ENCODE measurements around the gene PTPRA. TPM values are rescaled to one million over a fixed set of nuclear protein-coding genes. Genes with fewer than 3 reads are reported as not detected.
A peak's percentile ranks its signal among the peaks of the same experiment; 100 is the strongest.
"Not testable (repeated sequence)": the region's sequence is repeated elsewhere in the genome, so short reads cannot be mapped to it uniquely, and the experiment has no call there.

Gene PTPRA
- total and polyA plus RNA-seq, 8 donors, result 6.8 to 29.1 (median 18.2) TPM

DNA sequence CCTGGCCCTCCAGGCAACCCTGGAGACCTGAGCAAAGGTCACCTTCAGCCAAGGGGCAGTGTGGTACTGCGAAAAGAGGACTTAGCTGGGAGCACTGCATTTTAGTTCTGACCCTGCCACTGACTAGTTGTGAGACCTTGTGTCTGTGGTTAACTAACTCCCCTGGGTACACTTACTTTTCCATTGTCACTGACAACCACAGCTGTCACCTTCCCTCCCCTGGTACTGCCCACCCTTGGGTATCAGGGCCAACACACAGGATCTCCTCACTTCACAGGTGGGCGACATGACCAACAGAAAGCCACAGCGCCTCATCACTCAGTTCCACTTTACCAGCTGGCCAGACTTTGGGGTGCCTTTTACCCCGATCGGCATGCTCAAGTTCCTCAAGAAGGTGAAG is 148.5 kb downstream of the PTPRA start:
- intact Hi-C loops (cut with DNase I), result no loop called here
- no peaks in the 10 kb centered on the region for H3K27me3 ChIP-seq
- ATAC-seq (no peak), FAIRE-seq (no peak), DNase-seq (no peak)
- H3K36me3 ChIP-seq, result peaks cover 0 to 37% (median 15%) of the 10 kb centered on the region in 3 donors
- no peaks in the 10 kb centered on the region for H3K9me3 ChIP-seq
- 94 to 97% methylated on average over 5 of the region's 5 CpGs for WGBS, 2 donors
- no peak overlapping the region for H3K27ac ChIP-seq
- H3K4me3 ChIP-seq, result no peak overlapping the region
- H3K4me1 ChIP-seq, result no peaks in the 10 kb centered on the region
- TF ChIP-seq, protein P1, sequence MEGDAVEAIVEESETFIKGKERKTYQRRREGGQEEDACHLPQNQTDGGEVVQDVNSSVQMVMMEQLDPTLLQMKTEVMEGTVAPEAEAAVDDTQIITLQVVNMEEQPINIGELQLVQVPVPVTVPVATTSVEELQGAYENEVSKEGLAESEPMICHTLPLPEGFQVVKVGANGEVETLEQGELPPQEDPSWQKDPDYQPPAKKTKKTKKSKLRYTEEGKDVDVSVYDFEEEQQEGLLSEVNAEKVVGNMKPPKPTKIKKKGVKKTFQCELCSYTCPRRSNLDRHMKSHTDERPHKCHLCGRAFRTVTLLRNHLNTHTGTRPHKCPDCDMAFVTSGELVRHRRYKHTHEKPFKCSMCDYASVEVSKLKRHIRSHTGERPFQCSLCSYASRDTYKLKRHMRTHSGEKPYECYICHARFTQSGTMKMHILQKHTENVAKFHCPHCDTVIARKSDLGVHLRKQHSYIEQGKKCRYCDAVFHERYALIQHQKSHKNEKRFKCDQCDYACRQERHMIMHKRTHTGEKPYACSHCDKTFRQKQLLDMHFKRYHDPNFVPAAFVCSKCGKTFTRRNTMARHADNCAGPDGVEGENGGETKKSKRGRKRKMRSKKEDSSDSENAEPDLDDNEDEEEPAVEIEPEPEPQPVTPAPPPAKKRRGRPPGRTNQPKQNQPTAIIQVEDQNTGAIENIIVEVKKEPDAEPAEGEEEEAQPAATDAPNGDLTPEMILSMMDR (IDR thresholded peaks at IDR 0.05), result no peak

DNA sequence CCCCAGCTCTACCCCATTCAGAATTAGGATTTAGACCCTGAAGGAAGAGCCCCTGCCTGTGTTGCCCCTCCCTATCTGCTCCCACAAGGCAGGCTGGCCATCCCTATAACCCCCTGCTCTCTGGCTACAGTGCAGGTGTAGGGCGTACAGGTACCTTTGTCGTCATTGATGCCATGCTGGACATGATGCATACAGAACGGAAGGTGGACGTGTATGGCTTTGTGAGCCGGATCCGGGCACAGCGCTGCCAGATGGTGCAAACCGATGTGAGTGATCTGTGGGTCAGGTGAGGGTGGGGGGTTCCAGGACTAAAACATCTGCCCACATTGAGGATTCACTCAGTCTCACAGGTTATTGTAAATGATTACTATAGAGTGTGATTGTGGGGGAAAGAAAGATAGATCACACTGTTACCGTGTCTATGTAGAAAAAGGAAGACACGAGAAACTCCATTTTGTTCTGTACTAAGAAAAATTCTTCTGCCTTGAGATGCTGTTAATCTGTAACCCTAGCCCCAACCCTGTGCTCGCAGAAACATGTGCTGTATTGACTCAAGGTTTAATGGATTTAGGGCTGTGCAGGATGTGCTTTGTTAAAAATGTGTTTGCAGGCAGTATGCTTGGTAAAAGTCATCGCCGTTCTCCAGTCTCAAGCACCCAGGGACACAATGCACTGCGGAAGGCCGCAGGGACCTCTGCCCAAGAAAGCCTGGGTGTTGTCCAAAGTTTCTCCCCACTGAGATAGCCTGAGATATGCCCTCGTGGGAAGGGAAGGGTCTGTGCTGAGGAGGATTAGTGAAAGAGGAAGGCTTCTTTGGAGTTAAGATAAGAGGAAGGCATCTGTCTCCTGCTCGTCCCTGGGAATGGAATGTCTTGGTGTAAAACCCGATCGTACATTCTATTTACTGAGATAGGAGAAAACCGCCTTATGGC is 149.5 kb downstream of the PTPRA start:
- H3K9me3 ChIP-seq; H3K27me3 ChIP-seq; H3K4me3 ChIP-seq; intact Hi-C loops (cut with DNase I); FAIRE-seq; H3K27ac ChIP-seq; DNase-seq; H3K4me1 ChIP-seq: not testable (repeated sequence)
- 73 to 75% methylated on average over 20 of the region's 20 CpGs for WGBS, 2 donors
- peak in 2 of 4 donors; percentile 35 to 37 for ATAC-seq
- H3K36me3 ChIP-seq, result peaks cover 0 to 38% (median 23%) of the 10 kb centered on the region in 3 donors

DNA sequence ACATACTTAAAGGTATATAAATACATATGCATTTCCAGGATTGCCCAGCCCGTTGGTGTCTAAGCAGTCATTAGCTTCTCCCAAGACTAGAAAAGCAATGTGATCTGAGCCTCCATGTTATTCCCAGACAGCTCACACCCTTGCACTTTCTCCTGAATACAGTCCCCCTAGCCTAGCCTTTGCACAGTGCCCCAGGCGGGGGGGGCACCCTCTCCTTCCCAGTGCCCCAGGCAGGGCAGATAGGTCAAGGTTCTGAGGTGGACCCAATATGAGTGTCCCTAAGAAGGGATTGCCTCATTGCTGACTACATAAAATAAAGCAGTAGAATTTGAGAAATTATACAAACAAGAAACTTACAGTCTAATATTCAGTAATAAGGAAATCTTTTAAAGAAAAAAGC is 154.7 kb downstream of the PTPRA start:
- no peak overlapping the region for H3K27ac ChIP-seq
- intact Hi-C loops (cut with DNase I), result no loop called here
- H3K4me1 ChIP-seq, result no peaks in the 10 kb centered on the region
- no peak overlapping the region for H3K4me3 ChIP-seq
- 70 to 86% methylated on average over 2 of the region's 2 CpGs for WGBS, 2 donors
- H3K36me3 ChIP-seq, result peaks cover 0 to 27% (median 23%) of the 10 kb centered on the region in 3 donors
- DNase-seq (no peak), FAIRE-seq (no peak), ATAC-seq (no peak)
- no peaks in the 10 kb centered on the region for H3K27me3 ChIP-seq
- no peaks in the 10 kb centered on the region for H3K9me3 ChIP-seq
- TF ChIP-seq, protein P1 (IDR thresholded peaks at IDR 0.05), result no peak

DNA sequence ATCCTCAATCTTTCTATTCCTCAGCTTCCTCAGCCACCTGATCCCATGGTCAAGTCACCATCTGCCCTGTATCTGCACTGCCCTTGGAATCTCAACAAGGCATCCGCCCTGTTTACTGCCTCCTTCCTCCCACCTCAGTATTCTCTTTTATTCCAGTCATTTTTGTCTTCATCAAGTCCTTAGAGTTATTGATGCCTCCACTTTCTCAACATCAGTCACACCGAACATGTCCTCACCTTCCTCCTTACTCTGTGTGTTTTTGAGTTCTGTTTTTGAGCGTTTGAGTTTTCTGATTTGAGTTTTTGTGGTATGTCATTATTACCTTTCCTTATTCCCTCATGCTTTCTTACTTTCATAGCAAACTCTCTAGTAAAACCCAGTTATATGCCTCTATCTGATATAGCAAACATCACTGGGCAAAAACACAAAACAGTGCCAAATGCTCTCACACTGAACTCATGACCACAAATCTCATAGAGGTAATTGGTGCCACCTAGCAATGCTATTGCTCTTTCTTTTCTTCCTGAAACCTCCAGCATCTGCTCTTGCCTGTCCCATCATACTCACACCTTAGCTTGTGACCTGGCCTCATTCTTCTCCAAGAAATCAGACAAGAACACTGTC is 158.4 kb downstream of the PTPRA start:
- WGBS, 2 donors, result 87 to 92% methylated on average over 3 of the region's 3 CpGs
- H3K27me3 ChIP-seq, result no peaks in the 10 kb centered on the region
- H3K4me1 ChIP-seq, result no peaks in the 10 kb centered on the region
- no peak overlapping the region for H3K27ac ChIP-seq
- ATAC-seq (no peak), DNase-seq (no peak), FAIRE-seq (no peak)
- H3K4me3 ChIP-seq, result no peak overlapping the region
- peaks cover 0 to 20% (median 16%) of the 10 kb centered on the region in 3 donors for H3K36me3 ChIP-seq
- H3K9me3 ChIP-seq, result no peaks in the 10 kb centered on the region
- intact Hi-C loops (cut with DNase I), result no loop called here
- TF ChIP-seq, protein P1 (IDR thresholded peaks at IDR 0.05), result no peak

DNA sequence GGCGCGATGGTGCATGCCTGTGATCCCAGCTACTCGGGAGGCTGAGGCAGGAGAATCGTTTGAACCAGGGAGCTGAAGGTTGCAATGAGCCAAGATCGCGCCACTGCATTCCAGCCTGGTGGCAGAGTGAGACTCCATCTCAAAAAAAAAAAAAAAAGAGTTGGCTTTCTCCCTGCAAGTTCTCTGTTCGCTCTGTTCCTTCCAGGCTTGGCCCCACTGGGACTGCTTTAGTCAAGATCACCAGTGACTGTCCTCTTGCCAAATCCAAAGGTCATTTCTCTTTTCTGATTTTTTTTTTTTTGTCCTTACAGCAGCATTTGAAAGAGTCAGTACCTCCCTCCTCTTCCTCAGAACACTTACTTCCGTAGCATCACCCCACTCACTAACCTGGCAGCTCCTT is 159.3 kb downstream of the PTPRA start:
- no peaks in the 10 kb centered on the region for H3K9me3 ChIP-seq
- no peak overlapping the region for H3K4me3 ChIP-seq
- no peaks in the 10 kb centered on the region for H3K27me3 ChIP-seq
- DNase-seq, result no peak
- WGBS, 2 donors, result 90 to 94% methylated on average over 8 of the region's 8 CpGs
- intact Hi-C loops (cut with DNase I), result no loop called here
- peak in 1 of 4 donors; percentile 24 for ATAC-seq
- no peak overlapping the region for H3K27ac ChIP-seq
- peaks cover 0 to 24% (median 17%) of the 10 kb centered on the region in 3 donors for H3K36me3 ChIP-seq
- TF ChIP-seq, protein P1 (IDR thresholded peaks at IDR 0.05), result no peak
- H3K4me1 ChIP-seq, result no peaks in the 10 kb centered on the region
- no peak for FAIRE-seq

Measured in pancreas (tissue), 10 donors.